ENCODE results near the gene PCP4L1. TPM values are rescaled to one million over a fixed set of nuclear protein-coding genes. Genes with fewer than 3 reads are reported as not detected.

Gene PCP4L1
- polyA plus RNA-seq, 2 of the 4 experiments (the other 2 are of a cell fraction): not detected

DNA sequence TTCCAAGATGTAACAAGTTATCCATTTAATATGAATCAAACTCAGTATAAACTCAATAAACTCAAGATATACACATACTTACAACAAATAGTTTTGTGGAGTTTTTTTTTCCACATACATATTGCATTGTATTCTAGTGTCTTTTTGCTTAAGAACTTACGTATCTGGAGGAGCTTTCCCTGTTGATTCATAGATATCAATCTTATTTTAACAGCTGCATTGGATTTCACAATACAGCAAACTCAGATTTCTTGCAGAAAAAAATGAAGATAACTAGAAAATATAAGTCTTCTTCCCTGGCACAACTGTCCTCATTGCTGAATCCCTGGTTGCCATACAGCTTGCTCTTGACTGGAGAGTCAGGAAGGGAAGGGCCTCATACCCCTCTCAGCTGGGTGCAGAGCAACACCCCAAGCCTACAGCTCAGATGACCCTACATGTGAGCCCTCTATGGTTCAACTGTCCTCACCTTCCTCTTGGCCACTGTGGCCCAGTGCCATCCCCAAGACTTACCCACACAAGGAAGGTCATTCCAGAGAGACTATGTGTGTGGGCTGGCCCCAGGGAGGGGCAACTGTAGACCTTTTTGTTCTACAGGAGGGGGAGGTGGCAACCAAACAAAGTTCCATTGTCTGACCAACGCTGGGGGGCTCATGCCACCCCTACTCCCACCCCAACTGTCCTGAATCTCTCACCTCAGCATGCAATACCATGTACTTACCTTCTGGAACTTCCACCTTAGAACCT is 49.5 kb downstream of the PCP4L1 start:
- FAIRE-seq (no peak), DNase-seq (ENCODE audit: low read depth in 1 of 2, low spot score in 1 of 2) (no peak), ATAC-seq (no peak)
- no peaks in the 10 kb centered on the region for H3K9me3 ChIP-seq
- WGBS (ENCODE audit: missing lambda C conversion rate): 43% methylated on average over 2 of the region's 2 CpGs
- POLR2A ChIA-PET: no interaction called here
- CTCF ChIA-PET: interaction anchor here (1.1 to 1.7 kb wide), 2 partner anchors 17 to 116 kb away, joined by 4 to 5 read pairs; no protein-coding TSS in a partner anchor
- H3K4me2 ChIP-seq: no peak overlapping the region
- no peak overlapping the region for H3K4me3 ChIP-seq
- TF ChIP-seq, protein P1, sequence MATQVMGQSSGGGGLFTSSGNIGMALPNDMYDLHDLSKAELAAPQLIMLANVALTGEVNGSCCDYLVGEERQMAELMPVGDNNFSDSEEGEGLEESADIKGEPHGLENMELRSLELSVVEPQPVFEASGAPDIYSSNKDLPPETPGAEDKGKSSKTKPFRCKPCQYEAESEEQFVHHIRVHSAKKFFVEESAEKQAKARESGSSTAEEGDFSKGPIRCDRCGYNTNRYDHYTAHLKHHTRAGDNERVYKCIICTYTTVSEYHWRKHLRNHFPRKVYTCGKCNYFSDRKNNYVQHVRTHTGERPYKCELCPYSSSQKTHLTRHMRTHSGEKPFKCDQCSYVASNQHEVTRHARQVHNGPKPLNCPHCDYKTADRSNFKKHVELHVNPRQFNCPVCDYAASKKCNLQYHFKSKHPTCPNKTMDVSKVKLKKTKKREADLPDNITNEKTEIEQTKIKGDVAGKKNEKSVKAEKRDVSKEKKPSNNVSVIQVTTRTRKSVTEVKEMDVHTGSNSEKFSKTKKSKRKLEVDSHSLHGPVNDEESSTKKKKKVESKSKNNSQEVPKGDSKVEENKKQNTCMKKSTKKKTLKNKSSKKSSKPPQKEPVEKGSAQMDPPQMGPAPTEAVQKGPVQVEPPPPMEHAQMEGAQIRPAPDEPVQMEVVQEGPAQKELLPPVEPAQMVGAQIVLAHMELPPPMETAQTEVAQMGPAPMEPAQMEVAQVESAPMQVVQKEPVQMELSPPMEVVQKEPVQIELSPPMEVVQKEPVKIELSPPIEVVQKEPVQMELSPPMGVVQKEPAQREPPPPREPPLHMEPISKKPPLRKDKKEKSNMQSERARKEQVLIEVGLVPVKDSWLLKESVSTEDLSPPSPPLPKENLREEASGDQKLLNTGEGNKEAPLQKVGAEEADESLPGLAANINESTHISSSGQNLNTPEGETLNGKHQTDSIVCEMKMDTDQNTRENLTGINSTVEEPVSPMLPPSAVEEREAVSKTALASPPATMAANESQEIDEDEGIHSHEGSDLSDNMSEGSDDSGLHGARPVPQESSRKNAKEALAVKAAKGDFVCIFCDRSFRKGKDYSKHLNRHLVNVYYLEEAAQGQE (IDR thresholded peaks at IDR 0.05): no peak
- TF ChIP-seq FOSB (CRISPR knock-in tag; IDR thresholded peaks at IDR 0.05) (no peak), RAD21 (conservative IDR thresholded peaks at IDR 0.05 in 1 of 2, IDR thresholded peaks at IDR 0.05 in 1 of 2) (no peak), CBX8 (IDR thresholded peaks at IDR 0.05) (no peak), RARB (CRISPR knock-in tag; IDR thresholded peaks at IDR 0.05) (no peak), POLR2AphosphoS2 (conservative IDR thresholded peaks at IDR 0.05; ENCODE audit: low read length) (no peak), TP53 (CRISPR knock-in tag; IDR thresholded peaks at IDR 0.05) (no peak), ZNF302 (CRISPR knock-in tag; IDR thresholded peaks at IDR 0.05) (no peak)
- H3K4me1 ChIP-seq: peaks cover 10% of the 10 kb centered on the region; the same call in 2 of the 3 replicates
- H3K27ac ChIP-seq: no peak overlapping the region

DNA sequence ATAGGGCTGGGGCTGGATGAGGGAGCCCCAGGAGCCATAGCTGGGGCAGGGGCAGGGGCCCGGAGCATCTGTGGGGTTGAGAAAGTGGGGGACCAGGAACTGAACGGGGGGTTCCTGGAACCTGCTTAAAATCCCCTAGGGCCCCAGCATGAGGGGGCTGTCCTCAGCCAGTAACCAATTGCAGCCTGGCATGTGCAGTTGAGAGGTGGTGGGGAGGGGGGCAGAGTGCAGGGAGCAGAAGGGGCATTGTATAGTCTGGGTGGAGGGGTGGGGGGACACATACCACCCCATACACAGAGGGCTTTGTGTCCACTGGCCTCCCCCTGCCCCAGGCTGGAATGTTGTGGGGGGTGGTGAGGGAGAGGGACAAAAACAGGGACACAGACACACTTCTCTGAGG is 51.3 kb downstream of the PCP4L1 start, which contains the start of gene MPZ:
MPZ (minus strand) TSS at position 101 of the 400 bp plus-strand sequence; CDS start at position 38, 63 bp downstream.
- 0% methylated on average over 1 of the region's 2 CpGs for WGBS (ENCODE audit: missing lambda C conversion rate)
- POLR2A ChIA-PET: no interaction called here
- no peak for FAIRE-seq

DNA sequence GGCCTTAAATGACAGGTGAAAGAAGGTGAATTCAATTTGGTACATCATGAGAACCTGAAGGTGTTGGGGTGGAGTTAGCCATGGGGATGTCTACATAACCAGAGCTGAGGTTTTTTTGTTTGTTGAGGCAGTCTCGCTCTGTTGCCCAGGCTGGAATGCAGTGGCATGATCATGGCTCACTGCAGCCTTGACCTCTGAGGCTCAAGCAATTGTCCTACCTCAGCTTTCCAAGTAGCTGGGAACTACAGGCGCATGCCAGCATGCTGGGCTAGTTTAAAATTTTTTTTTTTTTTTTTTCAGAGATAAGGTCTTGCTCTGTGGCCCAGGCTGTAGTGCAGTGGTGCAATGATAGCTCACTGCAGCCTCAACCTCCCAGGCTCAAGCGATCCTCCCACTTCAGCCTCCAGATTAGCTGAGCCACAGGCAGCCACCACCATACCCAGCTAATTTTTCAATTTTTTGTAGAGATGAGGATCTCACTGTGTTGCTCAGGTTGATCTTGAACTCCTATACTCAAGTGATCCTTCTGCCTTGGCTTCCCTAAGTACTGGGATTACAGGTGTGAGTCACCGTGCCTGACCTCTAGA is 53.1 kb downstream of the PCP4L1 start:
- POLR2A ChIA-PET: no interaction called here
- CTCF ChIA-PET: interaction anchor here (1.7 kb wide), 1 partner anchor 10 kb away, joined by 3 read pairs; no protein-coding TSS in a partner anchor
- no peaks in the 10 kb centered on the region for H3K9me3 ChIP-seq
- H3K4me3 ChIP-seq: no peak overlapping the region
- ATAC-seq (no peak), FAIRE-seq (no peak), DNase-seq (ENCODE audit: low read depth in 1 of 2, low spot score in 1 of 2) (no peak)
- no peak overlapping the region for H3K4me2 ChIP-seq
- 72% methylated on average over 4 of the region's 4 CpGs for WGBS (ENCODE audit: missing lambda C conversion rate)
- H3K4me1 ChIP-seq: peaks cover 17% of the 10 kb centered on the region
- H3K27ac ChIP-seq: no peak overlapping the region
- TF ChIP-seq CBX8 (IDR thresholded peaks at IDR 0.05): no peak
- TF ChIP-seq KDM5A (IDR thresholded peaks at IDR 0.05): no peak
- no peak for TF ChIP-seq FOSL2 (IDR thresholded peaks at IDR 0.05)
- TF ChIP-seq FOSL2 (CRISPR knock-in tag; IDR thresholded peaks at IDR 0.05): no peak
- TF ChIP-seq NR3C1 (IDR thresholded peaks at IDR 0.05): no peak
- TF ChIP-seq KDM1A (IDR thresholded peaks at IDR 0.05; ENCODE audit: low read depth): no peak
- no peak for TF ChIP-seq CHD2 (IDR thresholded peaks at IDR 0.05; ENCODE audit: low read length, partially characterized antibody)
- no peak for TF ChIP-seq RNF2 (IDR thresholded peaks at IDR 0.05; ENCODE audit: borderline replicate concordance, low read depth)
- no peak for TF ChIP-seq HEYL (CRISPR knock-in tag; IDR thresholded peaks at IDR 0.05)
- TF ChIP-seq, protein P2, sequence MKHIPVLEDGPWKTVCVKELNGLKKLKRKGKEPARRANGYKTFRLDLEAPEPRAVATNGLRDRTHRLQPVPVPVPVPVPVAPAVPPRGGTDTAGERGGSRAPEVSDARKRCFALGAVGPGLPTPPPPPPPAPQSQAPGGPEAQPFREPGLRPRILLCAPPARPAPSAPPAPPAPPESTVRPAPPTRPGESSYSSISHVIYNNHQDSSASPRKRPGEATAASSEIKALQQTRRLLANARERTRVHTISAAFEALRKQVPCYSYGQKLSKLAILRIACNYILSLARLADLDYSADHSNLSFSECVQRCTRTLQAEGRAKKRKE (CRISPR knock-in tag; IDR thresholded peaks at IDR 0.05; ENCODE audit: low read depth): no peak
- TF ChIP-seq, protein P3, sequence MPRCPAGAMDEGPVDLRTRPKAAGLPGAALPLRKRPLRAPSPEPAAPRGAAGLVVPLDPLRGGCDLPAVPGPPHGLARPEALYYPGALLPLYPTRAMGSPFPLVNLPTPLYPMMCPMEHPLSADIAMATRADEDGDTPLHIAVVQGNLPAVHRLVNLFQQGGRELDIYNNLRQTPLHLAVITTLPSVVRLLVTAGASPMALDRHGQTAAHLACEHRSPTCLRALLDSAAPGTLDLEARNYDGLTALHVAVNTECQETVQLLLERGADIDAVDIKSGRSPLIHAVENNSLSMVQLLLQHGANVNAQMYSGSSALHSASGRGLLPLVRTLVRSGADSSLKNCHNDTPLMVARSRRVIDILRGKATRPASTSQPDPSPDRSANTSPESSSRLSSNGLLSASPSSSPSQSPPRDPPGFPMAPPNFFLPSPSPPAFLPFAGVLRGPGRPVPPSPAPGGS (IDR thresholded peaks at IDR 0.05): no peak
- TF ChIP-seq, protein P4, sequence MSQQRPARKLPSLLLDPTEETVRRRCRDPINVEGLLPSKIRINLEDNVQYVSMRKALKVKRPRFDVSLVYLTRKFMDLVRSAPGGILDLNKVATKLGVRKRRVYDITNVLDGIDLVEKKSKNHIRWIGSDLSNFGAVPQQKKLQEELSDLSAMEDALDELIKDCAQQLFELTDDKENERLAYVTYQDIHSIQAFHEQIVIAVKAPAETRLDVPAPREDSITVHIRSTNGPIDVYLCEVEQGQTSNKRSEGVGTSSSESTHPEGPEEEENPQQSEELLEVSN (IDR thresholded peaks at IDR 0.05; ENCODE audit: borderline replicate concordance, low read depth): no peak
- TF ChIP-seq SREBF2 (IDR thresholded peaks at IDR 0.05): no peak
- TF ChIP-seq RFX5 (IDR thresholded peaks at IDR 0.05): no peak

More for the DNA sequence above, 51.3 kb downstream of the PCP4L1 start, which contains the start of gene MPZ:
- Histone ChIP-seq H3K27ac (no peak within 1 kb of the TSS), H3K4me2 (no peak within 1 kb of the TSS), H3K9me3 (no peaks in the 10 kb centered on the region), H3K4me3 (no peak within 1 kb of the TSS), H3K4me1 (peaks cover 10% of the 10 kb centered on the region; the same call in 2 of the 3 replicates)
- ATAC-seq (no peak), DNase-seq (ENCODE audit: low read depth in 1 of 2, low spot score in 1 of 2) (no peak)
- CTCF ChIA-PET: interaction anchor here (0.9 kb wide), 1 partner anchor 10 kb away, joined by 5 read pairs; no protein-coding TSS in a partner anchor
- TF ChIP-seq, protein P2 (CRISPR knock-in tag; IDR thresholded peaks at IDR 0.05; ENCODE audit: low read depth): no peak
- TF ChIP-seq, protein P5, sequence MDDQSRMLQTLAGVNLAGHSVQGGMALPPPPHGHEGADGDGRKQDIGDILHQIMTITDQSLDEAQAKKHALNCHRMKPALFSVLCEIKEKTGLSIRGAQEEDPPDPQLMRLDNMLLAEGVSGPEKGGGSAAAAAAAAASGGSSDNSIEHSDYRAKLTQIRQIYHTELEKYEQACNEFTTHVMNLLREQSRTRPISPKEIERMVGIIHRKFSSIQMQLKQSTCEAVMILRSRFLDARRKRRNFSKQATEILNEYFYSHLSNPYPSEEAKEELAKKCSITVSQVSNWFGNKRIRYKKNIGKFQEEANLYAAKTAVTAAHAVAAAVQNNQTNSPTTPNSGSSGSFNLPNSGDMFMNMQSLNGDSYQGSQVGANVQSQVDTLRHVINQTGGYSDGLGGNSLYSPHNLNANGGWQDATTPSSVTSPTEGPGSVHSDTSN (IDR thresholded peaks at IDR 0.05): no peak
- TF ChIP-seq ZSCAN20 (CRISPR knock-in tag; IDR thresholded peaks at IDR 0.05): no peak

All from A549 (cell line).